Right atrium auricular region (tissue), 2 donors: ENCODE data around the gene TTC22. TPM values are rescaled to one million over a fixed set of nuclear protein-coding genes. Genes with fewer than 3 reads are reported as not detected.

Source experiments
- DNase-seq: peaks from one replicate; pipeline ENCODE4 v3.0.0-alpha.2; 2019; ENCODE audit warnings: low spot score
- H3K27ac ChIP-seq, 2 donors: fragments of 200-600 bp; sonication (generic); 1 replicate in 1 of 2; 2 replicates in 1 of 2; pipeline ENCODE4 v1.5.1; 2016 to 2019
- H3K27me3 ChIP-seq, 2 donors: fragments of 200-600 bp; sonication (generic); one replicate each; pipeline versions ENCODE4 v1.5.1 to v1.6.0; 2017 to 2019
- H3K36me3 ChIP-seq: fragments of 200-600 bp; sonication (generic); one replicate; pipeline ENCODE4 v1.5.1; 2016
- H3K4me1 ChIP-seq, 2 donors: fragments of 200-600 bp; sonication (generic); one replicate each; pipeline versions ENCODE4 v1.5.1 to v1.6.0; 2017 to 2019
- H3K4me3 ChIP-seq, 2 donors: fragments of 200-600 bp; sonication (generic); 1 replicate in 1 of 2; 2 replicates in 1 of 2; pipeline ENCODE4 v1.5.1; 2017 to 2019; ENCODE audit warnings: mild to moderate bottlenecking in 1 of 2, moderate library complexity in 1 of 2
- H3K9me3 ChIP-seq, 2 donors: fragments of 200-600 bp; sonication (generic); one replicate each; pipeline ENCODE4 v1.5.1; 2019
- CTCF ChIP-seq, 2 donors: fragments of 200-600 bp; sonication (generic); IDR thresholded peaks; one replicate each; pipeline ENCODE4 v1.5.1; 2019; ENCODE audit warnings: antibody characterized with exemption in 2 of 2
- total RNA-seq, 2 donors: library from RNA; depleted of rRNA; stranded (reverse); fragments of >200 nt; gene quantifications; one replicate each; pipeline ENCODE4 v1.1.0, GENCODE V29; 2016

The TTC22 gene
- total RNA-seq, 2 donors from 2014 or later: 0.43 to 0.70 TPM

- H3K4me1 ChIP-seq: no peaks in the 10 kb centered on the region
- H3K4me3 ChIP-seq: no peak overlapping the region
- H3K27ac ChIP-seq: no peak overlapping the region
- H3K27me3 ChIP-seq: no peaks in the 10 kb centered on the region
- no peak for TF ChIP-seq CTCF (IDR thresholded peaks at IDR 0.05)
- H3K36me3 ChIP-seq: no peaks in the 10 kb centered on the region
- H3K9me3 ChIP-seq: peaks cover 0 to 9% of the 10 kb centered on the region in 2 donors
- no peak for DNase-seq
These were observed 34.8 kb upstream of the TTC22 start for GRCh38 chr1:54835970-54836369.

GRCh38 chr1:54835131-54835898 lies 34.2 kb upstream of the TTC22 start:
- H3K27me3 ChIP-seq: no peaks in the 10 kb centered on the region
- H3K4me3 ChIP-seq: no peak overlapping the region
- H3K9me3 ChIP-seq: peaks cover 3 to 10% of the 10 kb centered on the region in 2 donors
- no peak for DNase-seq
- H3K4me1 ChIP-seq: no peaks in the 10 kb centered on the region
- no peak overlapping the region for H3K27ac ChIP-seq
- no peaks in the 10 kb centered on the region for H3K36me3 ChIP-seq
- TF ChIP-seq CTCF (IDR thresholded peaks at IDR 0.05): no peak

- Histone ChIP-seq H3K4me1 (no peaks in the 10 kb centered on the region), H3K27me3 (no peaks in the 10 kb centered on the region), H3K9me3 (peaks cover 3 to 10% of the 10 kb centered on the region in 2 donors), H3K4me3 (no peak overlapping the region), H3K27ac (no peak overlapping the region), H3K36me3 (no peaks in the 10 kb centered on the region)
- peak; percentile 18 for DNase-seq
- no peak for TF ChIP-seq CTCF (IDR thresholded peaks at IDR 0.05)
These were observed 33.0 kb upstream of the TTC22 start for GRCh38 chr1:54834007-54834541.

GRCh38 chr1:54833121-54833520 lies 32.0 kb upstream of the TTC22 start:
- Histone ChIP-seq H3K27me3 (no peaks in the 10 kb centered on the region), H3K27ac (no peak overlapping the region), H3K36me3 (no peaks in the 10 kb centered on the region), H3K4me1 (no peaks in the 10 kb centered on the region), H3K9me3 (peaks cover 3 to 18% of the 10 kb centered on the region in 2 donors), H3K4me3 (no peak overlapping the region)
- DNase-seq: peak; percentile 23
- no peak for TF ChIP-seq CTCF (IDR thresholded peaks at IDR 0.05)

- no peaks in the 10 kb centered on the region for H3K36me3 ChIP-seq
- no peak overlapping the region for H3K27ac ChIP-seq
- TF ChIP-seq CTCF (IDR thresholded peaks at IDR 0.05): no peak
- DNase-seq: no peak
- H3K4me3 ChIP-seq: no peak overlapping the region
- H3K4me1 ChIP-seq: no peaks in the 10 kb centered on the region
- H3K9me3 ChIP-seq: peaks cover 3 to 52% of the 10 kb centered on the region in 2 donors
- H3K27me3 ChIP-seq: no peaks in the 10 kb centered on the region
These were observed 25.2 kb upstream of the TTC22 start for GRCh38 chr1:54826226-54826816.
